Daoy (cell line): ENCODE measurements around the gene FAM78B. TPM values are rescaled to one million over a fixed set of nuclear protein-coding genes. Genes with fewer than 3 reads are reported as not detected.

Experiments
- DNase-seq: peaks from one replicate; pipeline ENCODE4 v3.0.0-alpha.2; 2015; ENCODE audit warnings: low read depth
- total RNA-seq: library from RNA; depleted of rRNA; stranded (reverse); fragments of >200 nt; shearing (Covaris generic); gene quantifications from 2 replicates; pipeline ENCODE4 v1.2.3, GENCODE V29; 2014; rRNA removed

FAM78B gene, protein sequence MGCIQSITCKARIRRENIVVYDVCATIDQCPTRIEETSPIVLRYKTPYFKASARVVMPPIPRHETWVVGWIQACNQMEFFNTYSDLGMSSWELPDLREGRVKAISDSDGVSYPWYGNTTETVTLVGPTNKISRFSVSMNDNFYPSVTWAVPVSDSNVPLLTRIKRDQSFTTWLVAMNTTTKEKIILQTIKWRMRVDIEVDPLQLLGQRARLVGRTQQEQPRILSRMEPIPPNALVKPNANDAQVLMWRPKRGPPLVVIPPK
- total RNA-seq = 0.80 and 4.0 TPM in 2 replicates

GRCh38 chr1:166166698-166167571 lies at the start of gene FAM78B:
FAM78B (minus strand) TSS chr1:166167001; CDS start chr1:166166248, 753 bp downstream.
- DNase-seq = peak; percentile 89

DNA sequence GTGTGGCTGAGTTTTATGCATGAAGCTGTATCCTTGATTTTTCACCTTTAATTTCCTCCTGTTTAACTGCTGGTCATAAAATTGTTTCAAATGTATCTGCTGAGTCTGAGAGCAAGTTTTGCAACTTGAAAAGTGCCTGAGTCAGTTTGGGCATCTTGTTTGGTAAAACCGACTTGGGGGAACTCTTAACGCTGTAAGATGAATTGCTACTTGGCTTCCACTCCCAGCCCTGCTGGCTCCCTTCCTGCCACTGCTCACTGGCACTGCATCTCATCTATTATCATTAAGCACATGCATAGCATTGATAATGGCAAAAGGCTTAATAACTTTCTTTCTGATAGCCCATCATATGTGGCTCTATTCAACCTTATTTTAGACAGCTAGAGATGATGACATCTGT lies 35.7 kb upstream of the FAM78B start:
- no peak for DNase-seq

GRCh38 chr1:166200743-166201142 lies 33.9 kb upstream of the FAM78B start:
- no peak for DNase-seq

DNA sequence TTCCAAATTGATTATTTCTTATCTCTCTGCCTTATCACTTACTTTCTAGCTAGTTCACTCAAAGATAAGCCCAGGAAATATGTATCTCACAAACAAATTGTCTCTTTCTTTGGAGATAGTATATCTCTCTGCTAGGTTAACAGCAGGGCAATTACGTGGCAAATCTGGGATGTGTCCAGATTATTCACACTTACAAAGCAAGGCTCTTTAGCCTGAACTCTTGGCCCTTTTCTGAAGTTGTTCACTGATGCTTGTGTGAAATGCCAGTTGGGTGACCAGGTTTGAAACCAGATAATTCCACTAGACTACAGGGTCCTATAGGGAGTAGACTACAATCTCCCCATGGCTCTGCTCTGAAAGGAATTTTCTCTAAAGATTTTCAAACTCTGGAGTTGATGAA lies 30.8 kb upstream of the FAM78B start:
- peak; percentile 55 for DNase-seq

- peak; percentile 54 for DNase-seq
Observed at GRCh38 chr1:166197141-166197540, 30.3 kb upstream of the FAM78B start.

DNA sequence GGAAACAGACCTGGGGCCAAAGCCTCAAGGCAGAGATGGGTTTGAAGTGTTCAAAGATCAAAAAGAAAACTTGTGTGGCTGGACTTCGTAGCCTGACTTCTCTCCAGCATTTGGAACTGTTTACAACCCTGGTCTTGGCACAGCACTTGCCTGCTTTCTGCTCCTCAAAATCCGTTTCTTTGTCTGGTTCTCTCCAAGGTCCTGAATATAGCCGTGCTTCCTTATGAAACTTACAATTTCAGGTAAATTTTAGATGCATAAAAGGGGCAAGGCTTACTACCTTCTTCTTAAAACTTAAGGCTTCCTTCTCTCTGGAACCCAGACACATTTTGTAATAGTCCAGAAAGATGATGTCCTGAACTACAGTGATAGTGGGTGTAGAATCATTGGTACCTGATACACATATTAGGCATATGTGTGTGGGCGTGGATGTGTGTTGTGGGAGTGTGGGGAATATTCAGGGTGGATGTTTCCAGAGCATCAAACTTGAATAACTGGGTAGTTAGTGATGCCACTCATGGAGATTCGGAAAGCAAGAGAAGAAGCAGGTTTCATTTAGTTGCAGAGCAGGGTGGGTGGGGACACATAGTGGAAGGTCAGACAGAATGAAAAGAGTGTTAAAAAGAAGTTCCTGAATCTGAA lies 26.4 kb upstream of the FAM78B start:
- DNase-seq = no peak

- DNase-seq = no peak
Observed at GRCh38 chr1:166190400-166190799, 23.6 kb upstream of the FAM78B start.

GRCh38 chr1:166189126-166189525 lies 22.3 kb upstream of the FAM78B start:
- DNase-seq = peak; percentile 59

GRCh38 chr1:166185526-166185925 lies 18.7 kb upstream of the FAM78B start:
- no peak for DNase-seq

DNA sequence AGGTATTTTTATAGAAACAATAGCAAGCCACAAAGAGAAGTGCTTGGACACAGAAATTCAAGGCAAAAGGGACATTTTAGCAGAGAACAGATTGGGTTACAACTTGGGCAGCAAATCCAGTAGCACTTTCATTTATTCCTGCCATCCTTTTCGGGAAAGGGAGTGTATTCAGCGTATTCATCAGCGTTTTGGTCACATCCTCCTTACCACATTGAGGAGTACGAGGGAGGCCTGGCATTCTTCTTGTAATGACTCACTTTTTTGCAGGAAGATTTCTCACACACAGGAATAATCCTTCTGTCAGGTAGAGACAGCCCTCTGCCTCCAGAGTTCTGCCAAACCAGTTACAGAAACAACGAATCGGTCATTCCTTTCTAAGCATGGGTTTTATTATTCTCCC lies 18.1 kb upstream of the FAM78B start:
- peak; percentile 90 for DNase-seq

- DNase-seq = no peak
Observed at GRCh38 chr1:166184012-166184411, 17.2 kb upstream of the FAM78B start.

- no peak for DNase-seq
Observed at GRCh38 chr1:166182281-166182680, 15.5 kb upstream of the FAM78B start.

DNA sequence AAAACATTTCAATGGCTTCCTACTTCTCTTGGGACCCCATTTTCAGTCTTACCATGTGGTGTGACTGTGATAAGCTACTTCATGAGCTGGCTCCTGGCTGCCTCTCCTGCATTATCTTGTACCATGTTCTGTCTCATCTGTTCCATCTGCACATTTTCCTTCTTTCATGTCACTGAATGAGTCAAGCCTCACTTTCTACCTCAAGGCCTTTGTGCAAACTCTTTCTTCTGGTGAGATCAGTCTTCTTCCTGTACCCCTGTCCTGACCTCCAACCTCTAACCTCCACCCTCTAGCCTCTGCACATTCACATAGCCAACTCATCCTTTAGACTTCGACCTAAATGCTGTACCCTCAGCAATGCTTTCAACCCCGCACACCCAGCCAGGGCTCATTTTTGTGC lies 9.6 kb upstream of the FAM78B start:
- no peak for DNase-seq

DNA sequence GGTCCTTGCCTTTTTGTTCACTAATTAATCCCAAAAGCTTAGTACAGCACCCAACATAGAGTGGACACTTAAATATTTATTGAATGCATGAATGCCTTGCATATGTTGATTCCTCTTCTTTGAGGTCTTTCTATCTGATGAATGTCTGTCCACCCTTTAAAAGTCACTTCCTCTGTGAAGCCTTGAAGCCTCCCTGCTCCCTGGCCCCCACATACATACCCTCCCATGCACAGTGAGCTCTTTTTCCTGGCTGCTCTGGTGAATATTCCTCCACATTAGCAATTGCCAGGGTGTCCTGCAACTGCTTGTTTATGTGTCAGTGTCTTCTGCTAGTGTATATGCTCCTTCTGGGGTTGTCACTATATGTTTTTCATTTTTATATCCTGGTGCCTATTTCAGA lies 8.2 kb upstream of the FAM78B start:
- DNase-seq = no peak

DNA sequence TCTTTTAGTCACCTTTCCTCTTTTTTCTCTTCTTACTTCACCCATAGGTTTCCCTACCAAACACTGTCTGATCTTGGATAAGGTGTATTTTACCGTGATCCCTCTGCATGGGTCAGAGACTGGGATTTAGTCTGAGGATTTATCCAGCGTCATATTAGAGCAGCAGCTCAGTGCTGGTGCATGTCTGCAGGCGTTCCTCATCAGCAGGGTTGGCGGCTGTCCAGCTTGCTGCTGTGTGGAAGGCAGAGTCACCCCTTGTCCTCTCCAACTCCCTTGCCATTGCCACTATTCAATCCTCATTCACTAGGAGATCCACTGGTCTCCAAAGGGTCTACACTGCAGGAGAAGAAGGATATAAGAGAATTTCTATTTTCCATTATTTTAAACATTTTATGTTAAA lies 7.3 kb upstream of the FAM78B start:
- peak; percentile 69 for DNase-seq

DNA sequence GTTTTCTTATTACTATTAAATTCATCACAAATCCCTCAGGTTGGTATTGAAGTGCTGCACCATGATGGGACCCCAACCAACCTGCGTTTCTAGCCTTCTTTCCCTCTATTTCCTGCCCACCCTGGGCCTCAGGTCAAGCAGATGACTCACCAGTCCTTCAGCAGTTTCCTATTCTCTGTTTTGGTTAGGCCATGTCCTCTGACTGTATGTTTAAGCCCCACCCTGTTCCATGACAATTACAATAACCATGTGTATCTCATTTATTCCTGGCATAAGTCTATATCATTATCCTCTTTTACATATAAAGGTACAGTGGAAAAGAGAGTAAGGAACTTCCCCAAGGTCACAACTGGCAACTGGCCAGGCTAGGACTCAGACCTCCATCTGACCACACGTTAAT lies 5.3 kb upstream of the FAM78B start:
- DNase-seq = peak; percentile 45

DNA sequence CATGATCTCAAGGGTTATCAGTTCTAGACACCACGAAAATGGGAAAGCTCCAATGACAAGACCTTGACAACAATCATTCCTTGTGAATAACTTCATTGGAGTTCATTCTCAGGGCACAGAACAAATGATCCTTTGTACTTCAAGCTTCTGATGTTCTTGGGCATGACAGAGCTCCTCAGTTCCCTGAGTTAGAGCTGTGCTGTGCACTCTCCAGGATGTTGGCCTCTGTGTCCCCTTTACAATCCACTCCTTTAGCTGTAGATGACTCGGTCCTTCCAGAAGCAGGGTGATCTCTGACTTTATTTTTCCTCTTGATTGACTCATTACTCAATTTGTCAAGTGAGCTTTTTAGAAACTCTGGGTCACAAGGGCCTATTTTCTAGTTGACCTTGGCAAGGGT lies 3.9 kb upstream of the FAM78B start:
- DNase-seq = no peak

DNA sequence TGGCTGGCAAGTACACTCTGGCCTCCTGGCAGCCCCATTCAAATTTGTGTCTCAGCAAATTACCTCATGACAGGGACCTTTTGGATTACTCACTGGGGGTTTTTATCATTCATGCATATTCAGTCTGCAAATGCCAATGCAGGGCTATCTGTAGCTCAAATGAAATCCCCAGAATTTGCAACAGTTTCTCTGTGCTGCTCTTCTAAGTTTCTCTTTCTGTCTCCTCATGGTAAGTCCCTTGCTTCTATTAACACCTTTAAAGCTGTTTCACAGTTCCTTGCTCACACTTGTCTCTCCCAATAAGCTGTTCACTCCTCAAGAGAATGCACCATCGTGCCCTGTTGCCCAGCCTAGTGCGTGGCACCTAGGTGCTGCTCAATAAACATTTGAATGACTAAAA lies 3.3 kb upstream of the FAM78B start:
- no peak for DNase-seq

DNA sequence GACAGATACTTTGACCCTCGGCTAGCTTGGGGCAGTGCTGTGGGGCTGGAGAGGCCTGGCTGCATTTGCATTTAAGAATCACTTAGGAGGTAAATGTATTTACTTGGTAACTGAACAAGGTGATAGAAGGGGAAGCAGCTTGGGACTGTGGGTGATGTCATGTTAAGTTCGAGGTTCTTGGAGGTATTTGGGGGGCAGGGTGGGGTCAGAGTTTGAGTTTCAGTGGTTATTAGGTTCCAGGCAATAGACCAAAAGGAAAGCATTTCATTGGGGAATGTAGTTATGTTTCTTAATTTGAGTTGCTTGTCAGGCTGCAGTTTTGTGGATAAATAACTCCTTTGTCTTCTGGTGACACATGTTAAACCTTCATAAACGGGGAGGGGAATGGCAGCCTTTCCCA lies 2.4 kb upstream of the FAM78B start:
- DNase-seq = no peak

DNA sequence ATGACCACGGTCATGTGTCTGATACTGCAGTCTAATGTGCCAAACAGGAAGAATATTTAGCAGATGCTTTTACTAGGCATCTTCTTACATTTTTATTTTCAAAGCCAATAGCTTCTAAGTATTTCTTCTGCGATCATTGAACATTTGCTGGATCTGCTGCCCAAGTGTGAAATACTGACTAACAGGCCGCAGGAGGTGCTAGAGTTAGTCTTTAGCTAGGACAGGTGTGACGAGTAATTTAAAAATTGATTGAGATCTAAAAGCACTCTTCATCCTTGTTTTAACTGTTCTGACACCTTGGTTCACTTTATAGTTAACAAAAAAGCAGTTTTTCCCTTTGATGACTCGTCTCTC lies 748 bp upstream of the FAM78B start:
- no peak for DNase-seq

GRCh38 chr1:166166329-166166697 lies 488 bp downstream of the FAM78B start:
- no peak for DNase-seq

DNA sequence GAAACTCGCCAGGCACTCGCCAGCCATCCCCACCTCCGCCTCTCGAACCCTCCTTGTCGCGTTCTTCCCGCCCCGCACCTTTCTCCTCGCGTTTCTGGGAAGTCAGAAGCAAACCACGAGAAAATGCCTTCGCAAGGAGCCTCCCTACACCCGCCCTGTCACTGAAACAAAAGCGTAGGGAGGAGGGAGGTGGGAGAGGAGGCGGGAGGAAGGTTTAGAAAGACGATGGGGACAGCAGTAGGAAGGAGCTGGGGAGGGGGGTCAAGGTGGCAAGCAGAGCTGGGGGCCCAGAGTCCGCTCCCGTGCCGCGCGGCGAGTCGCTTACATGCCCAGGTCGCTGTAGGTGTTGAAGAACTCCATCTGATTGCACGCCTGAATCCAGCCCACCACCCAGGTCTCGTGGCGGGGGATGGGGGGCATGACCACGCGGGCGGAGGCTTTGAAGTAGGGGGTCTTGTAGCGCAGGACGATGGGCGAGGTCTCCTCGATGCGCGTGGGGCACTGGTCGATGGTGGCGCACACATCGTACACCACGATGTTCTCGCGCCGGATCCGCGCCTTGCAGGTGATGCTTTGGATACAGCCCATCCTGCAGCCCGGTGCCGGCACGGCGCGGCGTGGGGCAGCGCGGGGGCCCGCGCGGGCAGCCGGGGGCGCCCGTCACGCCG lies 1.0 kb downstream of the FAM78B start:
- DNase-seq = peak; percentile 32
